HG03066 (cell line): ENCODE data around the gene ANO10.

Experiments
- ATAC-seq: cut with Tn5 transposase; IDR thresholded peaks from one replicate; pipeline ENCODE4 v1.9.1; 2021; ENCODE audit warnings: low read depth; ENCODE audit not compliant: unreplicated experiment

ANO10 gene

GRCh38 chr3:43330981-43331380 is 290.8 kb downstream of the ANO10 start:
- ATAC-seq = no peak

GRCh38 chr3:43328653-43329052 is 293.2 kb downstream of the ANO10 start:
- ATAC-seq = no peak

GRCh38 chr3:43327582-43327979 is 294.2 kb downstream of the ANO10 start:
- no peak for ATAC-seq

- no peak for ATAC-seq
Observed at GRCh38 chr3:43326891-43327581, 294.8 kb downstream of the ANO10 start.

DNA sequence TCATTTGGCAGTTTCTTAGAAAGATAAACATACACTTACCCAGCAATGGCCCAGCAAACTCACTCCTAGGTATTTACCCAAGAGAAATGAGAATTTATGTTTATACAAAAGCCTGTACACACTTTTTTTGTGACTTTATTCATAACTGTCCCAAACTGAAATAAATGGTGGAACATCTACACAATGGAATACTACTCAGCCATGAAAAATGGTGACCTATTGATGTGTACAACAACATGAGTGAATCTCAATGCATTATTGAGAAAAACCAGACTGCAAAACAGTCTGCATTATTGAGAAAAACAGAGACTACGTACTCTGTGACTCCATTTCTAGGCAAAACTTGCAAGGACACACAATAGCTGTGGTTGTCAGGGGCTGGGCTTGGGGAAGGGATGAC is 298.3 kb downstream of the ANO10 start:
- ATAC-seq = no peak

DNA sequence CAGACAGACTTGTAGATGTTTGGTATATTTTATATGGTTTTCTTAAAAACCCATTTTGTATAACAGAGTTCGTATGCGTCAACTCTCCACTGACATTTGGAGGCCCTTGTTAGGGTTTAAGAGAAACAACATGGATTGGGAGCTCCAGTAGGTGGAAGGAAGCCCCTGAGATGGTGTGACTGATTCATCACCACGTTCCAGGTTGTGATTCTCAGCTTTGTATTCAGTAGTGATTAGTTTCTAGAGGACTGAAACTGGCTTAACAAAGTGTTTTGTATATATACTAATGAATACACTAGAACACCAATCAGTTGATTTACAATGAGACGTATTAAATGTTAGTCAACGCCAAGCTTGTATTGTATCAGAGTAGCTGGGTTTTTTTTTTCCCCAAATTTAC is 301.5 kb downstream of the ANO10 start:
- ATAC-seq = no peak

DNA sequence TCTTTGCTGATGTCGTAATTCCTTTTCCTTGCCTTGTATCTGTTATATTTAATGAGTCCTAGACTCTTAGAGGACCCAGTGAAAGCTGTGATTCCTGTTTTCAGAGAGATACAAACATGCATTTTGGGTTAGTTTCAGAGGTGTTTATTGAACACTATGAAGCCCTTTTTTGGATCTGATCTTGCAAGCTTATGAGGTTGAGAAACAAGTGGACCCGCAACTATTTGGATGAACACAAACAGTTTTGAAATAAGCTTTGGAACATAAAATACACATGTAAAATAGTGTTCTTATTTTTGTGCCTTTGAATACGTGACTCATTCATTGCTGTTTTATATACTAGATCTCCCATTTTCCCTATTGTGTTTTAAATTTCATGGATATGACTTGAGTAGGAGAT is 302.0 kb downstream of the ANO10 start:
- ATAC-seq = no peak

- no peak for ATAC-seq
Observed at GRCh38 chr3:43319376-43319775, 302.4 kb downstream of the ANO10 start.

- ATAC-seq = no peak
Observed at GRCh38 chr3:43317461-43318316, 304.1 kb downstream of the ANO10 start.

- ATAC-seq = no peak
Observed at GRCh38 chr3:43316783-43317460, 304.9 kb downstream of the ANO10 start.
